HS-5 (cell line): Measurements from ENCODE around the gene EXT2.

Experiments
- DNase-seq: peaks from one replicate; pipeline ENCODE4 v3.0.0-alpha.2; 2012; ENCODE audit warnings: low read depth

Gene EXT2

DNA sequence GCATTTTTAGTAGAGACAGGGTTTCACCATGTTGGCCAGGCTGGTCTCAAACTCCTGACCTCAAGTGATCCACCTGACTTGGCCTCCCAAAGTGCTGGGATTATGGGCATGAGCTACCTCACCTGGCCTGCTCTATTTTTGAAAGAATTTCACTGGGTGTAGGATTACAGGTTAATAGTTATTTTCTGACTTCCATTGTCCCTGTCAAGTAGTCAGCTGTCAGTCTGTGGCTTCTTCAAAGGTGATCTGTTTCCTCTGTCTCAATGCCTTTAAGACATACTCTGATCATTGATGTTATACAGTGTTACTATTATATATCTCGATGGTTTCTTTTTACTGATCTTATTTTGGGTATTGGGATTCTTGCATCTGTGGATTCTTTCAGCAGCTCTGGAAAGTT, 10.1 kb upstream of the EXT2 start:
- DNase-seq, result no peak

DNA sequence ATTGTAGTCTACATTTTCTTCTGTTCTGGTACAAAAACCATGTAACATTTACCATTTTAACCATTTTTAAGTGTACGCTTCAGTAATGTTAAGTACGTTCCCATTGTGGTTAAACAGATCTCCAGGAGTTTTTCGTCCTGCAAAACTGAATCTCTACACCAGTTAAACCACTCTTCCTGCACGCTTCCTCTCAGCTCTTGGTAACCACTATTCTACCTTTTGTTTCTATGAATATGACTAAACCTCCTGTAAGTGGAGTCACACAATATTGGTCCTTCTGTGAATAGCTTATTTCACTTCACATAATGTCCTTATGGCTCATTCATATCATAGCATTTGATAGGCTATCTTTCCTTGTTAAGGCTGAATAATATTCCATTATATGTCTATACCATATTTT, 7.1 kb upstream of the EXT2 start:
- no peak for DNase-seq

GRCh38 chr11:44088871-44089270, 6.6 kb upstream of the EXT2 start:
- no peak for DNase-seq

- DNase-seq, result no peak
These were observed 4.9 kb upstream of the EXT2 start for GRCh38 chr11:44090539-44090938.

- DNase-seq, result no peak
These were observed 1.1 kb upstream of the EXT2 start for GRCh38 chr11:44094260-44094868.

DNA sequence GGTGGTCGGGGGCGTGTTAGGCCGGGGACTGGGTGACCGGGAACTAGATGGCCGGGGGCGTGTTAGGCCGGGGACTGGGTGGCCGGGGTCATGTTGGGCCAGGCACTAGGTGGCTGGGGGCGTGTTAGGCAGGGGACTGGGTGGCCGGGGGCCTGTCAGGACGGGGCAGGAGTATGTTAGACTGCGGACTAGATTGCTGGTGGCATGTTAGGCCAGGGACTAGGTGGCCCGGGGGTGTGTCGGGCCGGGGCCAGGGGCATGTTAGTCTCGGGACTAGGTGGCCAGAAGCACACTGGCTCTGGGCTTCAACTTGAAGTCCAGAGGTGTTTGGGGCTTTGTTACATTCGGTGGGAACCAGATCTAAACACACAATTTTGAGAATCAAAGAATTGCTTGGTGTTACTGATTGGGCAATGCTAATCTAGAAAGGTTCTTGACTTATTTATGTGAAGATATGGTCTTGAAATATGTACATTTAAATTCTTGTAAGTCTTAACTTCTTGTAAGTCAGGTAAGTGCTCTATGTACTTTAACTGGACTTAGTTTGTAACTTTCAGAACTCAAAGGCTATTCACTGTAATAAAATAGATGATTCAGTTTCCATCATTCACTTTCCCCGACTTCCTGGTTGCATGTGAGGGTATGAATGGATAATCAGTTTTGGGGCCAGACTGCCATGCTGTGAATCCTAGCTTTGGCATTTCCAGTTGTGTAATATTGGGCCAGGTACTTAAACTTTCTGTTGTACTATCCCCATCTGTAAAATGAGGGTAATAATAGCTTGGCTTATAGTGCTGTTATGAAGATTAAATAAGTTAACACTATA, 1.1 kb downstream of the EXT2 start:
- DNase-seq, result peak; percentile 60

GRCh38 chr11:44097821-44098220, 2.3 kb downstream of the EXT2 start:
- no peak for DNase-seq

GRCh38 chr11:44101098-44101497, 5.6 kb downstream of the EXT2 start:
- DNase-seq, result no peak

- DNase-seq, result peak; percentile 37
These were observed 9.2 kb downstream of the EXT2 start for GRCh38 chr11:44104481-44105294.

- DNase-seq, result no peak
These were observed 12.8 kb downstream of the EXT2 start for GRCh38 chr11:44108260-44108659.

GRCh38 chr11:44110231-44110679, 14.8 kb downstream of the EXT2 start:
- no peak for DNase-seq

- DNase-seq, result peak; percentile 53
These were observed 16.8 kb downstream of the EXT2 start for GRCh38 chr11:44112091-44112821.

GRCh38 chr11:44113018-44113417, 17.5 kb downstream of the EXT2 start:
- DNase-seq, result no peak

DNA sequence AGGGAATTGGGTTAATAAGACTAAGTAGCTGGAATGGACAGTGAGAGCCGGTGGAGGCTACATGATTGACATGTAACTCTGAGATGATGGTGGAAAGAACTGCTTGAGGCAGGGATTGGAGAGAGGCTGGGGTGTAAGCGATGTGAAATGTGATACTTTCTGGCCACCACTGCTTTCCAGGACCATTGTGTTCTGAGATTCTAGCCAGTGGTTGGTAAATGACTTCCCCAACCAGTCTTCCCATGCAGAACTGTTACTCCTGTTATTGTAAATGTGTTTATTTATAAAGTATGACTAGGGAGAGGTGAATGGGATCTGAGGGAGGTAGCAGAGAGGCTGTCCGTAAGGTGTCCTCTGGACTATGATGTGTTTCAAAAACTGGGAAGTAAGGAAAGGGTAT, 18.1 kb downstream of the EXT2 start:
- no peak for DNase-seq

GRCh38 chr11:44116234-44116830, 20.9 kb downstream of the EXT2 start:
- DNase-seq, result no peak

GRCh38 chr11:44120169-44120568, 24.7 kb downstream of the EXT2 start:
- no peak for DNase-seq

- no peak for DNase-seq
These were observed 30.1 kb downstream of the EXT2 start for GRCh38 chr11:44125598-44125997.

DNA sequence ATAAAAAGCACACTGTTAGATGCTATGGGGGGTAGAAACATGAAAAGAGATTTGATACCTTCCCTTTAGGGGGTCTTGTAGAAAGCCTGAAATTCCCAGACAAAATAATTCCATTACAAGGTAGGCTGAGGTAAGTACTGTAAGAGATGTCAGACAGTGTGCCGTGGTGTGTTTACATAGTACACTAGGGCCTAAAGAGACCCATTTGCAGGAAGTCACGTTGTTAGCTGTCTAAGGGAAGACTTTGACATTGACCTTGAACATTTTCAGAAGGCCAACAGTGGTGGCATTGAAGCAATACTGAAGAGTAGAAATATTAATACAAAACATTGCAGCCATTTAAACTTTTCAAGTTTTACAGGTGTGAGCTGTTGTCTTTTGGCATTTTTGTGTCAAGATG, 30.8 kb downstream of the EXT2 start:
- no peak for DNase-seq

DNA sequence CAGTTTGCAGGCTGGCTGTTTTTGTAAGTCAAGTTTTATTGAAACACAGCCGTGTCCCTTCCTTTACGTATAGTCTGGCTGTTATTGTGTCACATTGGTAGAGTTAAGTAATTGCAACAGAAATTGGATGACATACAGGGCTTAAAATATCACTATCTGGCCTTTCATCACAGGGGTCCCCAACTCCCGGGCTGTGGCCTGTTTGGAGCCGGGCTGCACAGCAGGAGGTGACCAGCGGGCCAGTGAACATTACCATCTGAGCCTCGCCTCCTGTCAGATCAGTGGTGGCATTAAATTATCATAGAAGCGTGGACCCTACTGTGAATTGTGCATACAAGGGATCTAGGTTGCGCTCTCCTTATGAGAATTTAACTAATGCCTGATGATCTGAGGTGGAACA, 31.7 kb downstream of the EXT2 start:
- no peak for DNase-seq

DNA sequence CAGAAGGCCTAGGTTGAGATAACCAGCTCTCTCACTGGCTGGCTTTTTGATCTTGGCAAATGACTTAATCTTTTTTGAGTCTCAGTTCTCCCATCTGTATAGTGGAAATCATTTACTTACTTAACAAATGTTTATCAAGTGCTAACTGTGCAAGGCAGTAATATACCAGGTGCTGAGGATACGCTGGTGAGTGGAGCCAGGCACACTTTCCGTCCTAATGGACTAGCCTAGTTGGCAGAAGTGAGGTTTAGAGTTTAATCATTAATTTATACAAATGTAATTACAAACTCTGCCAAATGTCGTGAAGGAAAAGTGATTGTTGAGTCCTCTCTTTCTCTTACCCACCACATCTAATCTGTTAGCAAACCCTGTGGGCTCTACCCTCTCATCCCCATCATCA, 33.3 kb downstream of the EXT2 start:
- DNase-seq, result no peak

- DNase-seq, result no peak
These were observed 35.3 kb downstream of the EXT2 start for GRCh38 chr11:44130751-44131150.
